LNCAP (cell line): Measurements from ENCODE around the gene ANAPC2.

ENCODE experiments used
- TF ChIP-seq, protein P1 (sequence below): fragments of 450-650 bp; IDR thresholded peaks from 2 replicates; pipeline ENCODE4 v1.5.1; 2017; ENCODE audit warnings: mild to moderate bottlenecking

ANAPC2 gene

DNA sequence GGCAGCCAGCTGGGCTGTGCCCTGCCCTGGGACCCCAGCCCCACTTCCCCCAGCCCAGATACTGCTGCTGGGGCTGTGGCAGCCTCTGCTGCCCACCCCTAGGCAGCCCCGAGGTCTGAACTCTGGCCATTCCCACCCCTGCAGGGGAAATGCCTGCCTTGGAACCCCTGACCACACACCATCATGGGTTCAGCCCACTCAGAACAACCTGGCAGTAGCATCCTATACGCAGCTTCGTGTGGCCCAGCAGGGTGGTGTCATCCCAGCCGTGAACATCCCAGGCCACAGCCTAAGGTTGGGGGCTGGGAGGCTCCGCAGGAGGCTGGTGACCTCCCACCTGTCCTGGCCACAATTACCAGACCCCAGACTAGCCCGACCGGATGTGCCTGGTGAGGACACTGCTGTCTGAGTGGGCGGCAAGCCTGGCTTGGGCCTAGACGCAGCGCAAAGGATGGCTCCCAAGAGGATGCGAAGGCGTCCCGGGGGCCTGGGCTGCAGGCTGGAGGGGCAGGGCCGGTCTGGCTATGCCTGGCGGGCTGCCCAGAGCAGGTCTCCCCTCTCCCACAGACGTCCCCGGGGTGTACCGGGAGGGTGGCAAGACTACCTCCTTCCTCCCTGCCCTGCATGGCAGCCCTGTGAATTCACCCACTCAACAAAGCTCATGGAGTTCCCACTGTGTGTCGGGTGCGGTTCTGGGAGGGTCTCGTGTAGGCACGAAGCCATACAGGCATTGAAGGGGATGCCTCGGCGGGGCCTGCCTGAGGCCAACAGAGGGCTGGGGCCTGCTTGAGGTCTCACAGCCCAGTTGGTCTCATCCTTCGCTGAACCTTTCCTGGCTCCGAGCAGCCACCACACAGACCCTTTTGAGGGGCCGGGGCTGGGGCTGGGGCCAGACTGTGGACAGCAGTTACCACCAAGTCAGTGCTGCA, 40.9 kb upstream of the ANAPC2 start:
- TF ChIP-seq, protein P1, sequence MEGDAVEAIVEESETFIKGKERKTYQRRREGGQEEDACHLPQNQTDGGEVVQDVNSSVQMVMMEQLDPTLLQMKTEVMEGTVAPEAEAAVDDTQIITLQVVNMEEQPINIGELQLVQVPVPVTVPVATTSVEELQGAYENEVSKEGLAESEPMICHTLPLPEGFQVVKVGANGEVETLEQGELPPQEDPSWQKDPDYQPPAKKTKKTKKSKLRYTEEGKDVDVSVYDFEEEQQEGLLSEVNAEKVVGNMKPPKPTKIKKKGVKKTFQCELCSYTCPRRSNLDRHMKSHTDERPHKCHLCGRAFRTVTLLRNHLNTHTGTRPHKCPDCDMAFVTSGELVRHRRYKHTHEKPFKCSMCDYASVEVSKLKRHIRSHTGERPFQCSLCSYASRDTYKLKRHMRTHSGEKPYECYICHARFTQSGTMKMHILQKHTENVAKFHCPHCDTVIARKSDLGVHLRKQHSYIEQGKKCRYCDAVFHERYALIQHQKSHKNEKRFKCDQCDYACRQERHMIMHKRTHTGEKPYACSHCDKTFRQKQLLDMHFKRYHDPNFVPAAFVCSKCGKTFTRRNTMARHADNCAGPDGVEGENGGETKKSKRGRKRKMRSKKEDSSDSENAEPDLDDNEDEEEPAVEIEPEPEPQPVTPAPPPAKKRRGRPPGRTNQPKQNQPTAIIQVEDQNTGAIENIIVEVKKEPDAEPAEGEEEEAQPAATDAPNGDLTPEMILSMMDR, result no peak

DNA sequence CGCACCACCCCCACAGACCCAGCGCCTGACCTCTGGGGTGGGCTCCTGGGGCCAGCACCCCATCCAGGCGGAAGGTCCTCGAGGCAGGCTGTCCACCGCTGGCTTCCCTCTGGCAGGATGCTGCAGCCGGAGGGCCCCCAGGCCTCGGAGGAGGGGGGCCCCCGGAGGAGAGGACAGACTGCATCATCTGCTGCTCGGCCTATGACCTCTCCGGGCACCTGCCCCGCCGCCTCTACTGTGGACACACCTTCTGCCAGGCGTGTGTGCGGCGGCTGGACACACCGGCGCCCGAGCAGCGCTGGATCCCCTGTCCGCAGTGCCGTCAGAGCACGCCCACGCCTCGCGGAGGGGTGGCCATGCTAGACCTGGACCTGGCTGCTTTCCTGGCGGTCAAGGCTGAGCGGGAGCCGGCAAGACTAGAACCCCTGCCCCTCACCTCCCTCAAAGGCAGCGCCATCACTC, 40.2 kb upstream of the ANAPC2 start:
- TF ChIP-seq, protein P1, result no peak

DNA sequence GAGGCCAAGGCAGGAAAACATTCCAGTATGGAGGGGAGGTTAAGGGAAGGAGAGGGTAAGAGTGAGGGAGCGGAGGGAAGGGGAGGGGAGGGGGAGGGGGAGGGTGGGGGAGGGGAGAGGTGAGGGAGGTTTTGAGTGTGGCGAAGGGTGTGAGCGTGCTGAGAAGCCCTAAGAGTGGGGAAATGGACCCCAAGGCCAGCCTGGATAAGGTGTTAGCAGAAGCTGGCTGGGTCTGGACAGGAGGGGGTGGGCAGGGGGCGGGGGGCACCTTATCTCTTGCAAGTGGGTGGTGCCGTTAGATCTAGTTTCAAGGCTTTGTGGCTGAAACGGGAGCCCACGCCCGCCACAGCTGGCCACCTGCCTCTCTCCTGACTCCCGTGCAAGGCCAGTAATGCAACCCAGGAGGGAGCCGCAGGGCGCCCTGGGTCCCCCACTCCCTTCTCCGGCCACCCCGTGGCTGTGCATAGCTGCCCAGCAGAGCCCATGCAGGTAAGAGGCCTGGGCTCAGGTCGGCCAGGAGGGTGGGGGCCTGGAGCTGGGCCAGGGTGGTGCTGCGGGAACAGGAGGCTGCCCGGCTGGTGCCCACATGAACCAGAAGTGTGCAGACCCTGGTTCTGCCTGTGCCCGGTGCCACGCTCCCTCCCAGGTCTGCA, 39.6 kb upstream of the ANAPC2 start:
- TF ChIP-seq, protein P1, result no peak

DNA sequence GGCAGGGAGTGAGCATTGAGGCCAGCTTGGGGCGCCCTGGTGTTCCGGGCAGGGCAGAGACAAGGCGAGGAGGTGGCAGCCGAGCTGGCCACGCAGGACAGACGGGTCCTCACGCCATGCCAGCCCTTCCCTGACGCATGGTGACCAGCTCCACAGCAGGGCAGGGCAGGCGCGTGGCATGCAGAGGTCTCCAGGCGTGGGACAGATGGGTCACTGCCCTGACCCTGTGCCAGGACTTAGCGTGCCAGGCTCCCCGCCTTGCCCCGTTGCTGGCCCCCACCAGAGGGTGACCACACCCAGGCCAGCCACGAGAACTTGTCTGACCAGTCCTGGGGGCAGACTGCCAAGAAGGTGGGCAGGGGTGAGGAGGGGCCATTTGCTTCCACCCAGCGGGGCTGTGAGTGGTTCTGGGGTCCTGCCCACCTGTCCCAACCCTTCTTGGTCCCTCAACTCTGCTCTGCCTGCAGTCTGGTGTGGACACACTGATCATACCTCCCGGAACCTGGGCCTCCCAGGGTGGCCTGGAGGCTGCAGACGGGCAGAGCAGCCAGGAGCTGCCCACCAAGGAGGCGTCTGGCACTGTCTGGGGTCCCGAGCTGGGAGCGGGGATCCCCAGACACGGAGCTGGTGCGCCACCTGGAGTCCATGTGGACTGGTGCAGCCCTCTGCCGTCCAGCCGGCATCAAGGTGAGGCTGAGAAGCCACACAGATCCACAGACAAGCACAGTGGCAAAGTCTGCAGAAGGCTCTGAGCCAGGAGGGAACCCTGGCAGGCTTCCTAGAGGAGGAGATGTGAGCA, 38.9 kb upstream of the ANAPC2 start, which contains the start of gene RNF224:
Gene RNF224, plus strand, starts transcription at position 449 of the 799 bp plus-strand sequence. CDS start 834 bp downstream, outside the sequence.
- TF ChIP-seq, protein P1, result peak; percentile 94

DNA sequence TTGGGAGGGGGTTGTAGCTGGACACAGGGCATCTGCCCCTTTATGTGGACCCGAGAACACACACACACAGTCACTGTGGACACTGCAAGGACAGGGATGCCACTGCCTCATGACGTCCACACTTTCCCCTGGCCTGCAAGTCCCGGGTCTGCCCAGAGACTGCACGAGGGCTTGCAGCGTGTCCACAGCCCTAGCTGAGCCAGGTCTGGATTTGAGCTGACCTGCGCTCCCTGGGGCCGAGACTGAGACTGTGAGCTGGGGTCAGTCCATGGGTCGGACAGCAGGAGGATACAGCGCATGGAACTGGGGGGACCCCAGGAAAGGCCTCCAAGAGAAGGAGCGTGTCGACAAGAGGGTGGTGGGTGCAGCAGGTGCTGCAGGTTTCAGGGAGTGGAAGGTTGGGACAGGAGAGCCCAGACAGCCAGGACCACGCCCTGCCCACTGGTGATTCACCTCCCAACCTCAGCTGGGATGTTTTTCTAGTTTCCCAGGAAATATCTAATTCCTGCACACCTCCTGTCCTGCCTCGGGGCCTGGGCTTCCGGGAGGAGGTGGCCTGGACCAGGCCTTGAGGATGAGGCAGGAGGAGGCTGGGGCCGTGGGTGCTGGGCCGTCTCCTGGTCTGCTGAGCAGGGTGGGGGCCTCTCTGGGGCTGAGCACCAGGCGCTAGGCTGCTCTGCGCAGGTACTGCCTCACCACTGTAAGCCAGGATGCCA, 38.1 kb upstream of the ANAPC2 start:
- TF ChIP-seq, protein P1, result no peak

DNA sequence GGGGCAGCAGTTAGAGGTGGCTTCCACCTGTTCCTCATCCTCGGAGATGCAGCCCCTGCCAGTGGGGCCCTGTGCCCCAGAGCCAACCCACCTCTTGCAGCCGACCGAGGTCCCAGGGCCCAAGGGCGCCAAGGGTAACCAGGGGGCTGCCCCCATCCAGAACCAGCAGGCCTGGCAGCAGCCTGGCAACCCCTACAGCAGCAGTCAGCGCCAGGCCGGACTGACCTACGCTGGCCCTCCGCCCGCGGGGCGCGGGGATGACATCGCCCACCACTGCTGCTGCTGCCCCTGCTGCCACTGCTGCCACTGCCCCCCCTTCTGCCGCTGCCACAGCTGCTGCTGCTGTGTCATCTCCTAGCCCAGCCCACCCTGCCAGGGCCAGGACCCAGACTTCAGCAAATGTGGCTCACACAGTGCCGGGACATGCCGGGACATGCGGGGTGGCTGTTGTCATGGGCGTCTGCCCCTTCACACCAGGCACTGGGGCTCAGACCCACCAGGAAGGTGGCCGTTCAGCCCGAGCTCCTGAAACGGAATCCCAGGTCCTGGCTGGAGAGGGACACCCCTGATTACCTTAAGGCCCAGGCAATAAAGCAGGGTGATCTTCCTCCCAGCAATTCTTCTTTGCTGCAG, 37.5 kb upstream of the ANAPC2 start:
- TF ChIP-seq, protein P1, result no peak
